Renal cortical epithelial cell (primary cell): ENCODE data around the gene SS18L1. TPM values are rescaled to one million over a fixed set of nuclear protein-coding genes. Genes with fewer than 3 reads are reported as not detected.

Experiments used
- DNase-seq: peaks from one replicate; pipeline ENCODE4 v3.0.0-alpha.2; 2011; ENCODE audit warnings: low read depth
- total RNA-seq: library from RNA; depleted of rRNA; stranded (reverse); fragments of >200 nt; gene quantifications from 2 replicates; pipeline ENCODE4 v1.2.3, GENCODE V29; 2014

SS18L1 gene
- total RNA-seq, 1 donor from 2014 or later = 21.8 TPM

GRCh38 chr20:62209850-62210495, 66.4 kb downstream of the SS18L1 start:
- DNase-seq = no peak

GRCh38 chr20:62210496-62210855, 66.9 kb downstream of the SS18L1 start:
- no peak for DNase-seq

- DNase-seq = no peak
Measured at GRCh38 chr20:62211216-62211615, 67.6 kb downstream of the SS18L1 start.

- DNase-seq = no peak
Measured at GRCh38 chr20:62211769-62212288, 68.3 kb downstream of the SS18L1 start.

- DNase-seq = no peak
Measured at GRCh38 chr20:62212299-62212698, 68.7 kb downstream of the SS18L1 start.

GRCh38 chr20:62214067-62214466, 70.5 kb downstream of the SS18L1 start:
- no peak for DNase-seq

- DNase-seq = no peak
Measured at GRCh38 chr20:62215020-62215990, 71.7 kb downstream of the SS18L1 start.

GRCh38 chr20:62215991-62216635, 72.5 kb downstream of the SS18L1 start:
- DNase-seq = no peak

GRCh38 chr20:62216636-62217566, 73.3 kb downstream of the SS18L1 start:
- no peak for DNase-seq

- no peak for DNase-seq
Measured at GRCh38 chr20:62217913-62218773, 74.6 kb downstream of the SS18L1 start.

- DNase-seq = no peak
Measured at GRCh38 chr20:62219101-62219991, 75.8 kb downstream of the SS18L1 start.

GRCh38 chr20:62219992-62220665, 76.6 kb downstream of the SS18L1 start, which contains the start of gene HRH3:
Gene HRH3, minus strand, starts transcription at chr20:62220278. Its CDS starts 308 bp downstream, at chr20:62219970.
- no peak for DNase-seq

GRCh38 chr20:62220666-62221568, 77.3 kb downstream of the SS18L1 start:
- no peak for DNase-seq

GRCh38 chr20:62222266-62222850, 78.8 kb downstream of the SS18L1 start:
- no peak for DNase-seq

- DNase-seq = no peak
Measured at GRCh38 chr20:62222972-62223371, 79.4 kb downstream of the SS18L1 start.

- DNase-seq = no peak
Measured at GRCh38 chr20:62223571-62223970, 80.0 kb downstream of the SS18L1 start.
